ENCODE results near the gene FAM237A.

FAM237A gene

DNA sequence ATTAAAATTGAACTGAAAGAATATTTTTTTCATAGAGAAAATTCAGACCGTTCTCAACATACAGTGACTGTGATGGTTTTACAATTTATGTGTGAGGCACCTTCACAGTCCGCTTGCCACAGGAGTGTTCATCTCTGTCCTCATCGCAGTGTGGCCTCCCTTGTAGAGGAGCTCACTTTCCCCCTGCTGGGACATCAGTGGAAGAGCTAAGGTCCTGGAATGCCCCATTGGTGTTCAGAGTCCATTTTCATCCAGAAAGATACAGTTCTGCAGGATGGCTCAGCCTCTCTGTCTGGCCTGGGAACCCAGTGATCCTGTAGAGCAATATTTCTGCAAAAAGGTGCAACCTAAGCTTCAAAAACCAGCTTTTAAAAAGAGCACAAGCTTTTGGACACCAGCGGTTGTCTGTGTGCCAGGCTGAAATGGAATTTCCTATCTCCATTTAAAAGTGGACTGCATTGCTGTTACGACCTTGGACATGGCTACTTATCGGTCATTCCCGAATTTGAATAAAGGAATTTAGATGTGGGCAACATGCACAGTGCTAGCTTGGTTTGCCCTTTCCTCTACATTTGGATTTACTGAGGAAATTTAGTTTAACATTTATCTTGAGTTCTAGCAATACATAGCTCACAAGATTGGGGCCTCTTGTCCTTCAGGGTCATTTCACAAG, 26.7 kb upstream of the FAM237A start:
- no peak overlapping the region for H3K27ac ChIP-seq (replicated peaks)

DNA sequence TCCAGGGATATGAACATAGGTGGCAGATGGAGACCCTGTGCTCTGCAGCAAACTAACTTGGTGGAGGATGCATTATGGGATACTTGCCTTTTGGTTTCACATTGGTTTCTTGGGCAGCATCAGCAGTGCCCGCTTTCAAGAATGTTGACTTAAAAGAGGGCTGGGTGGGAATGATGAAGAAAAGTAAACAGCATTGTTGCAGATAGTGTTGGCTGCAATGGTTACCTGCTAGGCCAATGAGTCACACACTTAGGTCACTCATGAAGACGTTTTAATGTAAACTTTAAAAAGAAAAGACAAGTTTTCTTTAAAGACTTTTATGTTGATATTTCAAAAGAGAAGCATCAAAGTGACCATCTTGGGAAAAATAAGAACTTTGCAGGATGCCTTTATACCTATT, 26.1 kb upstream of the FAM237A start:
- DNase-seq (ENCODE audit: low read depth in 1 of 2, low spot score in 1 of 2) = no peak
- H3K27ac ChIP-seq (replicated peaks) = no peak overlapping the region
- no peak overlapping the region for H3K4me3 ChIP-seq (replicated peaks; ENCODE audit: insufficient read depth, low read length)
- H3K27me3 ChIP-seq (ENCODE audit: insufficient read depth, poor library complexity, severe bottlenecking) = no peaks in the 10 kb centered on the region
- no peak for TF ChIP-seq GABPA (IDR thresholded peaks at IDR 0.05; ENCODE audit: low read depth)
- TF ChIP-seq, protein P1, sequence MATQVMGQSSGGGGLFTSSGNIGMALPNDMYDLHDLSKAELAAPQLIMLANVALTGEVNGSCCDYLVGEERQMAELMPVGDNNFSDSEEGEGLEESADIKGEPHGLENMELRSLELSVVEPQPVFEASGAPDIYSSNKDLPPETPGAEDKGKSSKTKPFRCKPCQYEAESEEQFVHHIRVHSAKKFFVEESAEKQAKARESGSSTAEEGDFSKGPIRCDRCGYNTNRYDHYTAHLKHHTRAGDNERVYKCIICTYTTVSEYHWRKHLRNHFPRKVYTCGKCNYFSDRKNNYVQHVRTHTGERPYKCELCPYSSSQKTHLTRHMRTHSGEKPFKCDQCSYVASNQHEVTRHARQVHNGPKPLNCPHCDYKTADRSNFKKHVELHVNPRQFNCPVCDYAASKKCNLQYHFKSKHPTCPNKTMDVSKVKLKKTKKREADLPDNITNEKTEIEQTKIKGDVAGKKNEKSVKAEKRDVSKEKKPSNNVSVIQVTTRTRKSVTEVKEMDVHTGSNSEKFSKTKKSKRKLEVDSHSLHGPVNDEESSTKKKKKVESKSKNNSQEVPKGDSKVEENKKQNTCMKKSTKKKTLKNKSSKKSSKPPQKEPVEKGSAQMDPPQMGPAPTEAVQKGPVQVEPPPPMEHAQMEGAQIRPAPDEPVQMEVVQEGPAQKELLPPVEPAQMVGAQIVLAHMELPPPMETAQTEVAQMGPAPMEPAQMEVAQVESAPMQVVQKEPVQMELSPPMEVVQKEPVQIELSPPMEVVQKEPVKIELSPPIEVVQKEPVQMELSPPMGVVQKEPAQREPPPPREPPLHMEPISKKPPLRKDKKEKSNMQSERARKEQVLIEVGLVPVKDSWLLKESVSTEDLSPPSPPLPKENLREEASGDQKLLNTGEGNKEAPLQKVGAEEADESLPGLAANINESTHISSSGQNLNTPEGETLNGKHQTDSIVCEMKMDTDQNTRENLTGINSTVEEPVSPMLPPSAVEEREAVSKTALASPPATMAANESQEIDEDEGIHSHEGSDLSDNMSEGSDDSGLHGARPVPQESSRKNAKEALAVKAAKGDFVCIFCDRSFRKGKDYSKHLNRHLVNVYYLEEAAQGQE (IDR thresholded peaks at IDR 0.05; ENCODE audit: insufficient replicate concordance, low read depth) = no peak
- TF ChIP-seq SPI1 (IDR thresholded peaks at IDR 0.05; ENCODE audit: borderline replicate concordance, low read depth) = no peak
- no peak for TF ChIP-seq POLR2AphosphoS5 (IDR thresholded peaks at IDR 0.05; ENCODE audit: low read depth)
- TF ChIP-seq, protein P2, sequence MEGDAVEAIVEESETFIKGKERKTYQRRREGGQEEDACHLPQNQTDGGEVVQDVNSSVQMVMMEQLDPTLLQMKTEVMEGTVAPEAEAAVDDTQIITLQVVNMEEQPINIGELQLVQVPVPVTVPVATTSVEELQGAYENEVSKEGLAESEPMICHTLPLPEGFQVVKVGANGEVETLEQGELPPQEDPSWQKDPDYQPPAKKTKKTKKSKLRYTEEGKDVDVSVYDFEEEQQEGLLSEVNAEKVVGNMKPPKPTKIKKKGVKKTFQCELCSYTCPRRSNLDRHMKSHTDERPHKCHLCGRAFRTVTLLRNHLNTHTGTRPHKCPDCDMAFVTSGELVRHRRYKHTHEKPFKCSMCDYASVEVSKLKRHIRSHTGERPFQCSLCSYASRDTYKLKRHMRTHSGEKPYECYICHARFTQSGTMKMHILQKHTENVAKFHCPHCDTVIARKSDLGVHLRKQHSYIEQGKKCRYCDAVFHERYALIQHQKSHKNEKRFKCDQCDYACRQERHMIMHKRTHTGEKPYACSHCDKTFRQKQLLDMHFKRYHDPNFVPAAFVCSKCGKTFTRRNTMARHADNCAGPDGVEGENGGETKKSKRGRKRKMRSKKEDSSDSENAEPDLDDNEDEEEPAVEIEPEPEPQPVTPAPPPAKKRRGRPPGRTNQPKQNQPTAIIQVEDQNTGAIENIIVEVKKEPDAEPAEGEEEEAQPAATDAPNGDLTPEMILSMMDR (IDR thresholded peaks at IDR 0.05; ENCODE audit: insufficient read depth, low read length) = no peak

More for the DNA sequence above, 26.7 kb upstream of the FAM237A start:
- Histone ChIP-seq H3K27me3 (ENCODE audit: insufficient read depth, poor library complexity, severe bottlenecking) (no peaks in the 10 kb centered on the region), H3K4me3 (replicated peaks; ENCODE audit: insufficient read depth, low read length) (no peak overlapping the region)
- TF ChIP-seq GABPA (IDR thresholded peaks at IDR 0.05; ENCODE audit: low read depth) (no peak), POLR2AphosphoS5 (IDR thresholded peaks at IDR 0.05; ENCODE audit: low read depth) (no peak), SPI1 (IDR thresholded peaks at IDR 0.05; ENCODE audit: borderline replicate concordance, low read depth) (no peak)
- TF ChIP-seq, protein P1 (IDR thresholded peaks at IDR 0.05; ENCODE audit: insufficient replicate concordance, low read depth) = no peak
- TF ChIP-seq, protein P2 (IDR thresholded peaks at IDR 0.05; ENCODE audit: insufficient read depth, low read length) = no peak
- no peak for DNase-seq (ENCODE audit: low read depth in 1 of 2, low spot score in 1 of 2)

DNA sequence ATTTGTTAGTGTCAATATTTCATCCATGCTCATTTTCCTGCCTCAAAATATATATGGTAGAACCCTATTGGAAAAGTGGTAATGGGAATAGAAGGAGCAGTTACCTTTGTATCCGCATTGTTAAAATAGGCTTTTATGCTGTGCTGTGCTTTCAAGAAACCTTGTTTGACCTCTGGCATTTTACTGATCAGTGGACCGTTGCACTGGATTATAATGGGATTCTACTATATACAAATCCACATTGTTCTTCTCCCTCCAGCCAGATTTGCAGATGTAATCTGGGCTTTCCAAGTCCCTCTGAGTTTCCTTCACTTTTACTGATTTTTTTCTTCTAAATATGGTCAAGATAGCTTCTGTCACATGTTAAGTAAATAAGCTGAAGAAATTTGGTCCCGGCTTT, 23.3 kb upstream of the FAM237A start:
- no peak overlapping the region for H3K27ac ChIP-seq (replicated peaks)
- no peak for DNase-seq (ENCODE audit: low read depth in 1 of 2, low spot score in 1 of 2)

More for the DNA sequence above, 23.3 kb upstream of the FAM237A start:
- TF ChIP-seq, protein P1 (IDR thresholded peaks at IDR 0.05; ENCODE audit: insufficient replicate concordance, low read depth) = no peak
- TF ChIP-seq POLR2AphosphoS5 (IDR thresholded peaks at IDR 0.05; ENCODE audit: low read depth) (no peak), GABPA (IDR thresholded peaks at IDR 0.05; ENCODE audit: low read depth) (no peak), SPI1 (IDR thresholded peaks at IDR 0.05; ENCODE audit: borderline replicate concordance, low read depth) (no peak)
- TF ChIP-seq, protein P2 (IDR thresholded peaks at IDR 0.05; ENCODE audit: insufficient read depth, low read length) = no peak
- no peak overlapping the region for H3K4me3 ChIP-seq (replicated peaks; ENCODE audit: insufficient read depth, low read length)
- H3K27me3 ChIP-seq (ENCODE audit: insufficient read depth, poor library complexity, severe bottlenecking) = peaks cover 4% of the 10 kb centered on the region

All from HL-60 (cell line).